Activated CD4-positive, alpha-beta T cell treated with anti-CD3 and anti-CD28 coated beads for 4 hours (primary cell): ENCODE results near the gene DUSP9.
"Not testable (repeated sequence)": the region's sequence is repeated elsewhere in the genome, so short reads cannot be mapped to it uniquely, and the experiment has no call there.

ENCODE experiments used
- DNase-seq, 2 donors: peaks; one replicate each; pipeline ENCODE4 v3.0.0-alpha.2; 2020

The DUSP9 gene

GRCh38 chrX:153694256-153694655 lies 47.3 kb downstream of the DUSP9 start:
- not testable (repeated sequence) for DNase-seq

GRCh38 chrX:153694687-153695270 lies 47.8 kb downstream of the DUSP9 start:
- no peak for DNase-seq

- DNase-seq = no peak
Observed at GRCh38 chrX:153696100-153696499, 49.1 kb downstream of the DUSP9 start.

GRCh38 chrX:153696538-153696937 lies 49.5 kb downstream of the DUSP9 start:
- DNase-seq = not testable (repeated sequence)

- DNase-seq = not testable (repeated sequence)
Observed at GRCh38 chrX:153696986-153697722, 50.2 kb downstream of the DUSP9 start.

GRCh38 chrX:153697924-153698865 lies 51.2 kb downstream of the DUSP9 start:
- DNase-seq = no peak

- not testable (repeated sequence) for DNase-seq
Observed at GRCh38 chrX:153699210-153699783, 52.3 kb downstream of the DUSP9 start.

- not testable (repeated sequence) for DNase-seq
Observed at GRCh38 chrX:153699784-153700371, 52.9 kb downstream of the DUSP9 start.

GRCh38 chrX:153700376-153700945 lies 53.5 kb downstream of the DUSP9 start:
- DNase-seq = no peak
